HPDE6-E6E7 (cell line): ENCODE data around the gene CIP2A.
"Not testable (repeated sequence)": the region's sequence is repeated elsewhere in the genome, so short reads cannot be mapped to it uniquely, and the experiment has no call there.

Experiments used
- DNase-seq: peaks from one replicate; pipeline ENCODE4 v3.0.0; 2011; ENCODE audit warnings: missing footprints; ENCODE audit errors: extremely low spot score

Gene CIP2A

GRCh38 chr3:108589081-108589997 is at the start of gene CIP2A, which contains the start of gene DZIP3:
TSS of gene CIP2A (minus strand) at chr3:108589438. CDS start at chr3:108589375, 63 bp downstream.
TSS of gene DZIP3 (plus strand) at chr3:108589722. CDS start at chr3:108605407, 15,685 bp downstream.
- peak; percentile 87 for DNase-seq

GRCh38 chr3:108629974-108630373 is 40.7 kb upstream of the CIP2A start:
- no peak for DNase-seq

- DNase-seq, result no peak
Observed at GRCh38 chr3:108623504-108623903, 34.3 kb upstream of the CIP2A start.

- no peak for DNase-seq
Observed at GRCh38 chr3:108620250-108620649, 31.0 kb upstream of the CIP2A start.

GRCh38 chr3:108616090-108616489 is 26.9 kb upstream of the CIP2A start:
- not testable (repeated sequence) for DNase-seq

- DNase-seq, result no peak
Observed at GRCh38 chr3:108610651-108611050, 21.4 kb upstream of the CIP2A start.

GRCh38 chr3:108608750-108609149 is 19.5 kb upstream of the CIP2A start:
- DNase-seq, result no peak

GRCh38 chr3:108605491-108605890 is 16.3 kb upstream of the CIP2A start:
- no peak for DNase-seq

- DNase-seq, result no peak
Observed at GRCh38 chr3:108605028-108605427, 15.8 kb upstream of the CIP2A start.

GRCh38 chr3:108603691-108604090 is 14.5 kb upstream of the CIP2A start:
- DNase-seq, result no peak

GRCh38 chr3:108602935-108603294 is 13.7 kb upstream of the CIP2A start:
- DNase-seq, result no peak

GRCh38 chr3:108602249-108602934 is 13.2 kb upstream of the CIP2A start:
- DNase-seq, result no peak

- DNase-seq, result no peak
Observed at GRCh38 chr3:108599677-108600409, 10.6 kb upstream of the CIP2A start.

- DNase-seq, result no peak
Observed at GRCh38 chr3:108598375-108598774, 9.1 kb upstream of the CIP2A start.

GRCh38 chr3:108595321-108595720 is 6.1 kb upstream of the CIP2A start:
- DNase-seq, result no peak

GRCh38 chr3:108590460-108590859 is 1.2 kb upstream of the CIP2A start:
- DNase-seq, result no peak

- DNase-seq, result no peak
Observed at GRCh38 chr3:108589998-108590323, 723 bp upstream of the CIP2A start.

GRCh38 chr3:108588601-108589000 is 637 bp downstream of the CIP2A start:
- no peak for DNase-seq

GRCh38 chr3:108578064-108578463 is 11.2 kb downstream of the CIP2A start:
- DNase-seq, result no peak

GRCh38 chr3:108569336-108569735 is 19.9 kb downstream of the CIP2A start:
- DNase-seq, result no peak

- DNase-seq, result no peak
Observed at GRCh38 chr3:108566599-108566998, 22.6 kb downstream of the CIP2A start.

- no peak for DNase-seq
Observed at GRCh38 chr3:108565506-108565905, 23.7 kb downstream of the CIP2A start.
